GM21825 (cell line): ENCODE results near the gene BLNK.

ENCODE experiments used
- ATAC-seq: cut with Tn5 transposase; IDR thresholded peaks from one replicate; pipeline ENCODE4 v1.9.1; 2021; ENCODE audit warnings: mild to moderate bottlenecking, moderate library complexity; ENCODE audit not compliant: unreplicated experiment

Gene BLNK

GRCh38 chr10:96165726-96166125 is 105.6 kb downstream of the BLNK start:
- no peak for ATAC-seq

- no peak for ATAC-seq
Measured at GRCh38 chr10:96153070-96153469, 118.3 kb downstream of the BLNK start.

- ATAC-seq, result no peak
Measured at GRCh38 chr10:96152437-96152836, 118.9 kb downstream of the BLNK start.
